ENCODE data around the gene CEP76. TPM values are rescaled to one million over a fixed set of nuclear protein-coding genes. Genes with fewer than 3 reads are reported as not detected.
A peak's percentile ranks its signal among the peaks of the same experiment; 100 is the strongest.

Gene CEP76
- total RNA-seq, 4 donors from 2014 or later, result 11.5 to 28.2 (median 15.5) TPM

DNA sequence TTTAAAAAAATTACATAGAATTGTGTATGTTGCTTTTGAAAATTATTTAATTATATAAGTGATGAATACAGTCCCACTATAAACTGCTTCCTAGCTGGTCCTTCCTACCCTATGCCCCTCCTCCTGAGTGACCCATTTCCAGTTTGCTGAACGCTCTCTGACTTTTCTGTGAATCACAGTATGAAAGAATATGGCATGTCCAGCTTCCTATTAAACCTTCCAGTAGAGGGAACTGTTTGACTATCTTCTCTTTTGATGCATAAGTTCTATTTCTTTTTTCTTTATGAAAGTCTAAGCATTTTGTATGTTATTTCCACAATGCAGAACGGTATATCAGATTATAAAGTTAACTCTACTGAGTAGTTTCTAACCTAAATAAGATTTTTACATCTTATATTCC lies 41.6 kb upstream of the CEP76 start:
- DNase-seq, result no peak
- Histone ChIP-seq H3K36me3 (no peaks in the 10 kb centered on the region), H3K9me3 (no peaks in the 10 kb centered on the region), H3K27ac (no peak overlapping the region), H3K4me3 (no peak overlapping the region), H3K27me3 (no peaks in the 10 kb centered on the region), H3K4me1 (no peaks in the 10 kb centered on the region)
- TF ChIP-seq, protein P1, sequence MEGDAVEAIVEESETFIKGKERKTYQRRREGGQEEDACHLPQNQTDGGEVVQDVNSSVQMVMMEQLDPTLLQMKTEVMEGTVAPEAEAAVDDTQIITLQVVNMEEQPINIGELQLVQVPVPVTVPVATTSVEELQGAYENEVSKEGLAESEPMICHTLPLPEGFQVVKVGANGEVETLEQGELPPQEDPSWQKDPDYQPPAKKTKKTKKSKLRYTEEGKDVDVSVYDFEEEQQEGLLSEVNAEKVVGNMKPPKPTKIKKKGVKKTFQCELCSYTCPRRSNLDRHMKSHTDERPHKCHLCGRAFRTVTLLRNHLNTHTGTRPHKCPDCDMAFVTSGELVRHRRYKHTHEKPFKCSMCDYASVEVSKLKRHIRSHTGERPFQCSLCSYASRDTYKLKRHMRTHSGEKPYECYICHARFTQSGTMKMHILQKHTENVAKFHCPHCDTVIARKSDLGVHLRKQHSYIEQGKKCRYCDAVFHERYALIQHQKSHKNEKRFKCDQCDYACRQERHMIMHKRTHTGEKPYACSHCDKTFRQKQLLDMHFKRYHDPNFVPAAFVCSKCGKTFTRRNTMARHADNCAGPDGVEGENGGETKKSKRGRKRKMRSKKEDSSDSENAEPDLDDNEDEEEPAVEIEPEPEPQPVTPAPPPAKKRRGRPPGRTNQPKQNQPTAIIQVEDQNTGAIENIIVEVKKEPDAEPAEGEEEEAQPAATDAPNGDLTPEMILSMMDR (IDR thresholded peaks at IDR 0.05), result peak in 4 of 6 experiments; percentile 49 to 69 (median 61)
- no peak for TF ChIP-seq POLR2A (IDR thresholded peaks at IDR 0.05)

DNA sequence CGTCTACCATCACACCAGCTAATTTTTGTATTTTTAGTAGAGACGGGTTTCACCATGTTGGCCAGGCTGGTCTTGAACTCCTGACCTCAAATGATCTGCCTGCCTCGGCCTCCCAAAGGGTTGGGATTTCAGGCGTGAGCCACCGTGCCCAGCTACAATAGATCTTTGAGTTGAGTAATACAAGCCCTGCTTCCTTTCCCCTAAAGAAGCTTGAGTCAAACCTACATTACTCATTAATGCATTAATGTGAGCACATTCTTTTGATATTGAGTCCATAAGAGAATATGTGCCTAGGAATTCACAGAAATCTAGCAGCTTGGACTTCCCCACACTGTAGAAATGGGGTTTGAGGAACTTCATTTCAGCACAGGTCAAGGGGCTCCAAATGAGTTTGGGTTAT lies 39.9 kb upstream of the CEP76 start:
- no peak overlapping the region for H3K27ac ChIP-seq
- TF ChIP-seq POLR2A (IDR thresholded peaks at IDR 0.05), result no peak
- TF ChIP-seq, protein P1 (IDR thresholded peaks at IDR 0.05), result no peak
- H3K36me3 ChIP-seq, result no peaks in the 10 kb centered on the region
- H3K4me1 ChIP-seq, result no peaks in the 10 kb centered on the region
- no peaks in the 10 kb centered on the region for H3K9me3 ChIP-seq
- DNase-seq, result no peak
- no peaks in the 10 kb centered on the region for H3K27me3 ChIP-seq
- H3K4me3 ChIP-seq, result no peak overlapping the region

DNA sequence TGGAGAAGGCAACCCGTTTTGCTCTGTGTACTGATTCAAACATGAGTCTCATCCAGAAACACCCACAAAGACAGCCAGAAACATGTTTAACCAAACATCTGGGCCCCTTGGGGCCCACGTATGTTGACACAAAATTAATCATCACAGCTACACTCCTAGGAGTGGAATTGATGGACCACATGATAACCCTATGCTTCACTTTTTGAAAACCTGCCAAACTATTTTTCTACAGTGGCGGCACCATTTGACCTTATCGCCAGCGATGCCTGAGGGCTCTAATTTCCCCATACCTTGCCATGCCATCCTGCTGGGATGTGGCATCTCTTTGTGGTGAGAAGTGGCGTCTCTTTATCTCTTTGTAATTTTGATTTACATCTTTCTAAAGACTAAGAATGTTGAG lies 38.8 kb upstream of the CEP76 start:
- no peaks in the 10 kb centered on the region for H3K4me1 ChIP-seq
- H3K4me3 ChIP-seq, result no peak overlapping the region
- no peaks in the 10 kb centered on the region for H3K9me3 ChIP-seq
- TF ChIP-seq, protein P1 (IDR thresholded peaks at IDR 0.05), result no peak
- no peak for TF ChIP-seq POLR2A (IDR thresholded peaks at IDR 0.05)
- H3K27me3 ChIP-seq, result no peaks in the 10 kb centered on the region
- H3K36me3 ChIP-seq, result no peaks in the 10 kb centered on the region
- no peak for DNase-seq
- no peak overlapping the region for H3K27ac ChIP-seq

DNA sequence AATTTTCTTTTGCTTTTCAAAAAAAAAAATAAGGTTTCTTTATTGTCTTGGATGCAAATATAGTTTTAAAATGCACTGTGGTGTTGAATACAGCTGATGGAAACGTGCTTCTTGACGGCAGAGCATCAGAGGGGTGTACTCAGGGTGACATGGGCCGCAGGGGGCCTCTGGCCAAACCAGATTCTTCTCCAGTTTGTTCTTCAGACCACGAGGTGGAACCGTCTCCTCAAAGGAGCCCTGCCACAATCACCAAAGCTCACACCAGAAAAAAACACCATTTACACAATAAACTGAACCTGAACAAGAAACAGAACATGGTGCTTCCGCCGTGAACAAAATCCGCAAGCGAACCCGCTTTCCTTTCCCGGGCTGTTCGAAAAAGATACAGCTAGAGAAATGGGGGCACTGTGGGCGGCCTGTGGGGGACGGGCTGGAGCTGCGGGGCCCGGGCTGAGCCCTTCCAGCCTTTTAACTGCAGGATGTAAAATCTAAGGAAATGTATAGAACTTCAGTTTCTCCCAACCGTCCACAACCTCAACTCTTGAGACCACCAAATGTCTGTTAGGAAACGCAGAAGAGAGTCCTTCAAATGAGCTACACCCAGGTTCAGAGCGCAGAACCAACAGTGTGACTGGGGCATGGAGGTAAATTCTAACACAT lies 34.9 kb upstream of the CEP76 start:
- Histone ChIP-seq H3K27me3 (no peaks in the 10 kb centered on the region), H3K4me1 (no peaks in the 10 kb centered on the region), H3K9me3 (no peaks in the 10 kb centered on the region), H3K36me3 (no peaks in the 10 kb centered on the region), H3K4me3 (no peak overlapping the region), H3K27ac (no peak overlapping the region)
- TF ChIP-seq POLR2A (IDR thresholded peaks at IDR 0.05), result no peak
- TF ChIP-seq, protein P1 (IDR thresholded peaks at IDR 0.05), result no peak
- no peak for DNase-seq

DNA sequence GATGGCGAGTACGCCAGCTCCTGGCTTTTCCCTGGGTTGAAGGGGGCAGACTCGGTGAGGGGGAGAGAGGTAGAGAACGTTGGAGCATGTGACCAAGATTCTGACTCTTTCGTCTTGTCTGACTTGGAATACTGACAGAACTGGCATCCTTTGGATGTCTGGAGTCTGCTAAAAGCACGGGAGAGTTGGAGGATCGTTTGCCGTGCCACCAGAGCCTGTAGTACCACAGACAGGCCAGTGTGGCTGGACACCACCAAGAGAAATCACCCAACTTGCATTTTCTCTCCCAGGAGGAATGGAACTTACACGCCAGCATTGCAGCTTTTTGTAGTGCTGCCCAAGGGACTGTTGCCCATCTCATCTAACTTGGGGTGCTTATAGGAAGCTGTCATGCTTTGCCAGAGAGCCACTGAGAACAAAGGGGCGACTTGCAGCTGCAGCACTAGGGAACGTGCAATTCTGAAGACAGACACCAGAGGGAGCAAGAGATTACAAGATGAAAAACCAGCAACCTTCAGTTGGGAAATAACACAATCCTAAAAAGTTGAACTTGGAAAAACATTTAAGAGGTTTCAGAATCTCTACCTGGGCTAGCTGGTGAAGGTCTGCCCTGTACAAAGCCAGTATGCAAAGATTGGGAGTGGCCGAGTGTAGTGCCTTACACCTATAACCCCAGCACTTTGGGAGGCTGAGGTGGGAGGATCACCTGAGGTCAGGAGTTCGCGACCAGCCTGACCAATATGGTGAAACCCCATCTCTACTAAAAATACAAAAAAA lies 24.4 kb upstream of the CEP76 start:
- H3K4me3 ChIP-seq, result no peak overlapping the region
- H3K4me1 ChIP-seq, result no peaks in the 10 kb centered on the region
- no peak overlapping the region for H3K27ac ChIP-seq
- H3K9me3 ChIP-seq, result no peaks in the 10 kb centered on the region
- peak in 2 of 3 donors; percentile 47 to 57 for DNase-seq
- peaks cover 0 to 44% (median 0%) of the 10 kb centered on the region in 3 donors for H3K36me3 ChIP-seq
- no peak for TF ChIP-seq POLR2A (IDR thresholded peaks at IDR 0.05)
- TF ChIP-seq, protein P1 (IDR thresholded peaks at IDR 0.05), result peak; percentile 70 to 95 (median 90)
- H3K27me3 ChIP-seq, result no peaks in the 10 kb centered on the region

All from Peyer's patch (tissue), 4 donors.